Ovary (tissue), 9 donors: ENCODE data around the gene NR2F1-AS1. TPM values are rescaled to one million over a fixed set of nuclear protein-coding genes. Genes with fewer than 3 reads are reported as not detected.

Experiments used
- DNase-seq, 5 donors: peaks; one replicate each; pipeline ENCODE4 v3.0.0-alpha.2; 2019 to 2020
- H3K27ac ChIP-seq, 2 donors: fragments of 200-600 bp; one replicate each; pipeline versions ENCODE4 v1.5.1 to v1.8.0; 2019 to 2022
- H3K27me3 ChIP-seq: fragments of 200-600 bp; one replicate; pipeline ENCODE4 v1.8.0; 2022
- H3K36me3 ChIP-seq: fragments of 200-600 bp; sonication (generic); one replicate; pipeline ENCODE4 v1.5.1; 2019
- H3K4me1 ChIP-seq: one replicate; pipeline ENCODE4 v1.8.1; 2013; ENCODE audit warnings: mild to moderate bottlenecking, moderate library complexity; ENCODE audit not compliant: insufficient read depth
- H3K4me3 ChIP-seq: fragments of 200-600 bp; sonication (generic); one replicate; pipeline ENCODE4 v1.5.1; 2017
- H3K9me3 ChIP-seq, 2 donors: fragments of 200-600 bp in 1 of 2; sonication (generic) in 1 of 2; one replicate each; pipeline versions ENCODE4 v1.5.1 to v1.8.1; 2013 to 2019; ENCODE audit warnings: mild to moderate bottlenecking in 1 of 2, moderate library complexity in 1 of 2
- EP300 ChIP-seq: sonication (generic); formaldehyde crosslinking; IDR thresholded peaks from one replicate; pipeline ENCODE4 v1.6.1; 2017; ENCODE audit warnings: antibody characterized with exemption
- POLR2A ChIP-seq: fragments of 450-650 bp; IDR thresholded peaks from one replicate; pipeline ENCODE4 v1.6.1; 2017; ENCODE audit warnings: antibody characterized with exemption, mild to moderate bottlenecking, moderate library complexity
- WGBS, 3 donors: extraction: QIAGEN DNeasy Blood & Tissue Kit in 1 of 3; methylation state at CpG; one replicate each; pipeline versions ENCODE4 v1.1.5 to v1.1.7; 2013 to 2017; 5-methylcytosine and 5-hydroxymethylcytosine counted together
- intact Hi-C, 4 donors: fragments of 100-400 bp; cut with DNase I; formaldehyde crosslinking; loops; one replicate each; pipeline versions ENCODE4 v1.11.0 to v1.15.1; 2022 to 2023
- microRNA counts: library from miRNA; unstranded; fragments of <30 nt; microRNA quantifications from one replicate; lab custom pipeline; 2016
- polyA plus RNA-seq, 2 donors: library from polyadenylated mRNA; stranded (reverse); fragments of 200-250 nt in 1 of 2; fragments of 350-450 nt in 1 of 2; fragmentation: Illumina TruSeq in 1 of 2; extraction: RNeasy Lipid Tissue Mini Kit (QIAGEN cat#74804) in 1 of 2; gene quantifications; one replicate each; pipeline ENCODE4 v1.2.3, GENCODE V29; 2013 to 2014
- total RNA-seq, 7 donors: library from RNA; depleted of rRNA in 2 of 7; stranded (reverse); fragments of >200 nt in 2 of 7; fragmentation: NEBNext Ultra II Directional in 3 of 7; extraction: Animal tissue kit (Norgen Biotek cat#: 25700) in 3 of 7; gene quantifications; one replicate each; pipeline versions ENCODE4 v1.1.0 to v1.2.4, GENCODE V29; 2016 to 2023
- TF ChIP-seq, protein P1 (sequence below), 3 donors: fragments of 450-650 bp in 2 of 3; fragments of 200-600 bp in 1 of 3; IDR thresholded peaks; one replicate each; pipeline versions ENCODE4 v1.5.1 to v1.8.0; 2016 to 2022; ENCODE audit warnings: antibody characterized with exemption in 3 of 3, mild to moderate bottlenecking in 1 of 3
- donor health status: DM: no; HTN: no; CAD: no; lungs with moderate emphysema.
- donor health status: DM: no; HTN: no; CAD: no.
- donor health status: Bipolar disorder and iron deficiency.
- donor health status: DM: yes; HTN: yes; CAD: no.
- donor health status: DM: no; HTN: no; CAD: no.
- donor health status: DM: yes; HTN: yes; CAD: no.

NR2F1-AS1 gene
- total and polyA plus RNA-seq, 9 donors = 20.7 to 45.7 (median 25.0) TPM

DNA sequence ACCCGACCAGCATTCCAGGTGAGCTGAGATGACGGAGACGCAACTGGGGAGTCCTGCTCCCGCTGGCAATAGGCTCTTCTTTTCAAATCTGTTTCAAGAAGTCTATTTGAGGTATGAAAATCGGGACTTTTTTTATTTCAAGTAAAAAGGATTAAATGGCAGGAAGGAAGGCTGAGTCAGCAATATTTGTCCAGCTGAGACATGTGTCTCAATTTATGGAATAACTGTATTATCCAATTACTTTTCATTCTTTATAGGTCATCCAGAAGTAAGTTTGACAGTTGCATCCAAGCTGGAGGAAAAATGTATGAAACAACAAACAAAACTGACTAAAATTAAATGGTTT is 221.1 kb downstream of the NR2F1-AS1 start:
- no peak overlapping the region for H3K4me3 ChIP-seq
- no peak overlapping the region for H3K27ac ChIP-seq
- WGBS, 3 donors = 87 to 89% (median 88%) methylated on average over 5 of the region's 5 CpGs
- H3K9me3 ChIP-seq = no peaks in the 10 kb centered on the region
- no peaks in the 10 kb centered on the region for H3K27me3 ChIP-seq
- intact Hi-C loops = no loop called here
- peaks cover 2% of the 10 kb centered on the region for H3K4me1 ChIP-seq
- no peak for DNase-seq
- H3K36me3 ChIP-seq = no peaks in the 10 kb centered on the region
- TF ChIP-seq POLR2A (no peak), EP300 (no peak)
- TF ChIP-seq, protein P1, sequence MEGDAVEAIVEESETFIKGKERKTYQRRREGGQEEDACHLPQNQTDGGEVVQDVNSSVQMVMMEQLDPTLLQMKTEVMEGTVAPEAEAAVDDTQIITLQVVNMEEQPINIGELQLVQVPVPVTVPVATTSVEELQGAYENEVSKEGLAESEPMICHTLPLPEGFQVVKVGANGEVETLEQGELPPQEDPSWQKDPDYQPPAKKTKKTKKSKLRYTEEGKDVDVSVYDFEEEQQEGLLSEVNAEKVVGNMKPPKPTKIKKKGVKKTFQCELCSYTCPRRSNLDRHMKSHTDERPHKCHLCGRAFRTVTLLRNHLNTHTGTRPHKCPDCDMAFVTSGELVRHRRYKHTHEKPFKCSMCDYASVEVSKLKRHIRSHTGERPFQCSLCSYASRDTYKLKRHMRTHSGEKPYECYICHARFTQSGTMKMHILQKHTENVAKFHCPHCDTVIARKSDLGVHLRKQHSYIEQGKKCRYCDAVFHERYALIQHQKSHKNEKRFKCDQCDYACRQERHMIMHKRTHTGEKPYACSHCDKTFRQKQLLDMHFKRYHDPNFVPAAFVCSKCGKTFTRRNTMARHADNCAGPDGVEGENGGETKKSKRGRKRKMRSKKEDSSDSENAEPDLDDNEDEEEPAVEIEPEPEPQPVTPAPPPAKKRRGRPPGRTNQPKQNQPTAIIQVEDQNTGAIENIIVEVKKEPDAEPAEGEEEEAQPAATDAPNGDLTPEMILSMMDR (IDR thresholded peaks at IDR 0.05) = no peak

MicroRNAs within 50 kb of the gene (microRNA counts, 767-probe panel; counts per million panel counts)
- microRNA hsa-miR-2277-3p (lab: Ali Mortazavi, UCI) (530 counts per million, percentile 78 among the panel's probes with 10 or more counts), microRNA hsa-miR-2277-5p (lab: Ali Mortazavi, UCI) (530 counts per million, percentile 78 among the panel's probes with 10 or more counts)

Other genes starting within 250 kb of the NR2F1-AS1 start
- gene NR2F1, start 2.0 kb upstream of the NR2F1-AS1 start, total RNA-seq = 100 to 1,000 TPM in 2 of 7 donors, 10 to 100 TPM in 5; 51.6 to 179 (median 71.5) TPM
- 10 to 100 TPM; 47.6 to 96.5 TPM for gene NR2F1, start 2.0 kb upstream of the NR2F1-AS1 start, polyA plus RNA-seq
- gene POU5F2, start 160.4 kb upstream of the NR2F1-AS1 start, total RNA-seq = 1 to 10 TPM in 5 of 7 donors, under 1 TPM in 2; 0.69 to 3.0 (median 1.2) TPM
- gene POU5F2, start 160.4 kb upstream of the NR2F1-AS1 start, polyA plus RNA-seq = under 1 TPM; 0.06 to 0.23 TPM